Mesenchymal stem cell (in vitro differentiated cells and primary cell): ENCODE results near the gene CLMN.

ENCODE experiments used
- DNase-seq: peaks from one replicate; pipeline ENCODE4 v3.0.0-alpha.2; 2013
- H2AFZ ChIP-seq: one replicate; pipeline ENCODE4 v1.6.1; 2013; ENCODE audit warnings: low read depth, mild to moderate bottlenecking, control low read depth, inconsistent platforms, low read length, moderate library complexity
- H2AK5ac ChIP-seq: 2 replicates; pipeline ENCODE4 v1.6.1; 2013; ENCODE audit warnings: low read length, moderate library complexity, mild to moderate bottlenecking, inconsistent platforms; ENCODE audit not compliant: severe bottlenecking
- H2BK120ac ChIP-seq: one replicate; pipeline ENCODE4 v1.6.1; 2013; ENCODE audit warnings: low read depth, mild to moderate bottlenecking, inconsistent platforms, low read length, moderate library complexity
- H2BK12ac ChIP-seq, 2 experiments: one replicate each; pipeline ENCODE4 v1.6.1; 2013; ENCODE audit warnings: inconsistent platforms in 2 of 2, low read length in 2 of 2, mild to moderate bottlenecking in 2 of 2, moderate library complexity in 2 of 2, control low read depth in 1 of 2
- H2BK15ac ChIP-seq: one replicate; pipeline ENCODE4 v1.6.1; 2013; ENCODE audit warnings: mild to moderate bottlenecking, low read depth, inconsistent platforms; ENCODE audit not compliant: poor library complexity, severe bottlenecking
- H2BK5ac ChIP-seq: 2 replicates; pipeline ENCODE4 v1.6.1; 2013; ENCODE audit warnings: low read depth, mild to moderate bottlenecking, low read length, control low read depth, inconsistent platforms; ENCODE audit not compliant: poor library complexity, severe bottlenecking
- H3K14ac ChIP-seq, 2 experiments: one replicate each; pipeline ENCODE4 v1.6.1; 2013; ENCODE audit warnings: inconsistent platforms in 2 of 2, low read length in 2 of 2, control low read depth in 1 of 2, mild to moderate bottlenecking in 1 of 2, moderate library complexity in 1 of 2
- H3K18ac ChIP-seq, 2 experiments: one replicate each; pipeline ENCODE4 v1.6.1; 2013; ENCODE audit warnings: inconsistent platforms in 2 of 2, low read length in 2 of 2, control low read depth in 1 of 2, low read depth in 1 of 2, mild to moderate bottlenecking in 1 of 2
- H3K23ac ChIP-seq, 2 experiments: one replicate each; pipeline ENCODE4 v1.6.1; 2013; ENCODE audit warnings: inconsistent platforms in 2 of 2, low read length in 2 of 2, mild to moderate bottlenecking in 2 of 2, moderate library complexity in 2 of 2, control low read depth in 1 of 2
- H3K27ac ChIP-seq: 2 replicates; pipeline ENCODE4 v1.5.1; 2013; ENCODE audit warnings: mild to moderate bottlenecking, moderate library complexity, low read length, control low read depth, inconsistent platforms; ENCODE audit not compliant: poor library complexity, severe bottlenecking
- H3K27me3 ChIP-seq, 2 experiments: 2 replicates each; pipeline versions ENCODE4 v1.6.1 to v1.7.0; 2013; ENCODE audit warnings: low read length in 2 of 2, mild to moderate bottlenecking in 2 of 2, moderate library complexity in 2 of 2, control low read depth in 1 of 2, inconsistent platforms in 1 of 2; ENCODE audit not compliant: control insufficient read depth in 1 of 2, insufficient read depth in 1 of 2
- H3K36me3 ChIP-seq, 2 experiments: 2 replicates each; pipeline versions ENCODE4 v1.6.1 to v1.7.0; 2013; ENCODE audit warnings: low read length in 2 of 2, control low read depth in 1 of 2, inconsistent platforms in 1 of 2, low read depth in 1 of 2, mild to moderate bottlenecking in 1 of 2; ENCODE audit not compliant: insufficient read depth in 2 of 2, control insufficient read depth in 1 of 2
- H3K4ac ChIP-seq, 2 experiments: one replicate each; pipeline ENCODE4 v1.6.1; 2013; ENCODE audit warnings: inconsistent platforms in 2 of 2, low read length in 2 of 2, mild to moderate bottlenecking in 2 of 2, moderate library complexity in 2 of 2, control low read depth in 1 of 2, low read depth in 1 of 2
- H3K4me1 ChIP-seq: 2 replicates; pipeline ENCODE4 v1.6.1; 2013; ENCODE audit warnings: low read depth, low read length, control low read depth; ENCODE audit not compliant: control insufficient read depth, insufficient read depth
- H3K4me2 ChIP-seq: 2 replicates; pipeline ENCODE4 v1.6.1; 2013; ENCODE audit warnings: low read length, mild to moderate bottlenecking, inconsistent platforms; ENCODE audit not compliant: poor library complexity, severe bottlenecking
- H3K4me3 ChIP-seq, 2 experiments: 2 replicates each; pipeline versions ENCODE4 v1.5.1 to v1.7.0; 2013; ENCODE audit warnings: low read length in 2 of 2, mild to moderate bottlenecking in 2 of 2, control low read depth in 1 of 2, low read depth in 1 of 2; ENCODE audit not compliant: insufficient read depth in 1 of 2
- H3K79me1 ChIP-seq: replicated peaks from 2 replicates; pipeline ENCODE4 v1.6.1; 2013; ENCODE audit warnings: mild to moderate bottlenecking, control low read depth, low read length, inconsistent platforms; ENCODE audit not compliant: poor library complexity, severe bottlenecking
- H3K9ac ChIP-seq: 2 replicates; pipeline ENCODE4 v1.7.0; 2013; ENCODE audit warnings: mild to moderate bottlenecking, low read length, moderate library complexity
- H3K9me3 ChIP-seq: 2 replicates; pipeline ENCODE4 v1.7.0; 2013; ENCODE audit warnings: mild to moderate bottlenecking, low read length; ENCODE audit not compliant: control insufficient read depth
- H4K8ac ChIP-seq: one replicate; pipeline ENCODE4 v1.6.1; 2013; ENCODE audit warnings: inconsistent platforms, mild to moderate bottlenecking, low read length, moderate library complexity
- H4K91ac ChIP-seq: one replicate; pipeline ENCODE4 v1.6.1; 2013; ENCODE audit warnings: mild to moderate bottlenecking, low read length, inconsistent platforms
- WGBS: methylation state at CpG from one replicate; pipeline ENCODE4 v1.1.7; 2013; ENCODE audit warnings: mixed read lengths; 5-methylcytosine and 5-hydroxymethylcytosine counted together

Gene CLMN

GRCh38 chr14:95185767-95186392, 133.8 kb downstream of the CLMN start:
- Histone ChIP-seq H3K14ac (no peak overlapping the region), H2BK5ac (no peak overlapping the region), H3K18ac (peak overlapping the region; percentile 46 to 70), H3K79me1 (no peaks in the 10 kb centered on the region), H2BK120ac (peak overlapping the region; percentile 66), H4K91ac (no peak overlapping the region), H3K9ac (no peak overlapping the region), H2AFZ (peak overlapping the region; percentile 47), H3K27me3 (no peaks in the 10 kb centered on the region), H2AK5ac (no peak overlapping the region), H4K8ac (peak overlapping the region; percentile 29), H3K4me3 (no peak overlapping the region), H3K4me1 (peaks cover 6% of the 10 kb centered on the region), H3K4ac (peak overlapping the region in 1 of 2 experiments; percentile 69), H2BK15ac (no peak overlapping the region), H3K4me2 (no peak overlapping the region), H2BK12ac (peak overlapping the region in 1 of 2 experiments; percentile 75), H3K9me3 (peaks cover 19% of the 10 kb centered on the region), H3K36me3 (peaks cover 0 to 31% of the 10 kb centered on the region in 2 experiments), H3K27ac (no peak overlapping the region), H3K23ac (no peak overlapping the region)
- WGBS: 68% methylated on average over 11 of the region's 11 CpGs
- peak; percentile 51 for DNase-seq

- peak overlapping the region; percentile 13 to 69 for H3K4ac ChIP-seq
- H2AK5ac ChIP-seq: peak overlapping the region; percentile 50
- peak overlapping the region; percentile 68 to 72 for H2BK12ac ChIP-seq
- no peak overlapping the region for H3K27ac ChIP-seq
- no peak overlapping the region for H3K14ac ChIP-seq
- peaks cover 0 to 28% of the 10 kb centered on the region in 2 experiments for H3K36me3 ChIP-seq
- H3K9me3 ChIP-seq: peaks cover 19% of the 10 kb centered on the region
- H3K4me1 ChIP-seq: peaks cover 6% of the 10 kb centered on the region
- 64% methylated on average over 12 of the region's 12 CpGs for WGBS
- H3K9ac ChIP-seq: no peak overlapping the region
- peak; percentile 76 for DNase-seq
- no peaks in the 10 kb centered on the region for H3K79me1 ChIP-seq
- H3K23ac ChIP-seq: no peak overlapping the region
- H3K27me3 ChIP-seq: no peaks in the 10 kb centered on the region
- H2BK15ac ChIP-seq: no peak overlapping the region
- H3K4me2 ChIP-seq: no peak overlapping the region
- peak overlapping the region; percentile 52 to 70 for H3K18ac ChIP-seq
- peak overlapping the region; percentile 66 for H2BK120ac ChIP-seq
- H2BK5ac ChIP-seq: no peak overlapping the region
- H2AFZ ChIP-seq: peak overlapping the region; percentile 47
- H3K4me3 ChIP-seq: no peak overlapping the region
- H4K8ac ChIP-seq: peak overlapping the region; percentile 29
- peak overlapping the region; percentile 34 for H4K91ac ChIP-seq
Observed at GRCh38 chr14:95185033-95185766, 134.5 kb downstream of the CLMN start.

- H3K18ac ChIP-seq: no peak overlapping the region
- no peak overlapping the region for H3K4me2 ChIP-seq
- H2AFZ ChIP-seq: no peak overlapping the region
- H3K23ac ChIP-seq: no peak overlapping the region
- no peak overlapping the region for H3K4me3 ChIP-seq
- no peak overlapping the region for H4K91ac ChIP-seq
- no peak overlapping the region for H2AK5ac ChIP-seq
- peak; percentile 13 for DNase-seq
- peak overlapping the region; percentile 11 for H2BK120ac ChIP-seq
- no peak overlapping the region for H3K27ac ChIP-seq
- H3K14ac ChIP-seq: no peak overlapping the region
- H2BK15ac ChIP-seq: no peak overlapping the region
- peaks cover 19% of the 10 kb centered on the region for H3K9me3 ChIP-seq
- no peak overlapping the region for H2BK5ac ChIP-seq
- no peak overlapping the region for H3K9ac ChIP-seq
- H2BK12ac ChIP-seq: peak overlapping the region; percentile 72 to 74
- H4K8ac ChIP-seq: no peak overlapping the region
- H3K4ac ChIP-seq: peak overlapping the region; percentile 11 to 83
- H3K27me3 ChIP-seq: no peaks in the 10 kb centered on the region
- WGBS: 77% methylated on average over 2 of the region's 2 CpGs
- peaks cover 0 to 26% of the 10 kb centered on the region in 2 experiments for H3K36me3 ChIP-seq
- H3K4me1 ChIP-seq: peaks cover 6% of the 10 kb centered on the region
- H3K79me1 ChIP-seq: no peaks in the 10 kb centered on the region
Observed at GRCh38 chr14:95184413-95184790, 135.3 kb downstream of the CLMN start.
